GM18870 (cell line): Measurements from ENCODE around the gene BLM.
"Not testable (repeated sequence)": the region's sequence is repeated elsewhere in the genome, so short reads cannot be mapped to it uniquely, and the experiment has no call there.

Source experiments
- ATAC-seq: cut with Tn5 transposase; IDR thresholded peaks from one replicate; pipeline ENCODE4 v1.9.1; 2021; ENCODE audit warnings: moderate library complexity; ENCODE audit not compliant: unreplicated experiment

The BLM gene

GRCh38 chr15:90716976-90717821 is at the start of gene BLM:
Gene BLM (plus strand): TSS chr15:90717346. CDS start chr15:90747393, 30,047 bp downstream.
- ATAC-seq, result peak; percentile 97

DNA sequence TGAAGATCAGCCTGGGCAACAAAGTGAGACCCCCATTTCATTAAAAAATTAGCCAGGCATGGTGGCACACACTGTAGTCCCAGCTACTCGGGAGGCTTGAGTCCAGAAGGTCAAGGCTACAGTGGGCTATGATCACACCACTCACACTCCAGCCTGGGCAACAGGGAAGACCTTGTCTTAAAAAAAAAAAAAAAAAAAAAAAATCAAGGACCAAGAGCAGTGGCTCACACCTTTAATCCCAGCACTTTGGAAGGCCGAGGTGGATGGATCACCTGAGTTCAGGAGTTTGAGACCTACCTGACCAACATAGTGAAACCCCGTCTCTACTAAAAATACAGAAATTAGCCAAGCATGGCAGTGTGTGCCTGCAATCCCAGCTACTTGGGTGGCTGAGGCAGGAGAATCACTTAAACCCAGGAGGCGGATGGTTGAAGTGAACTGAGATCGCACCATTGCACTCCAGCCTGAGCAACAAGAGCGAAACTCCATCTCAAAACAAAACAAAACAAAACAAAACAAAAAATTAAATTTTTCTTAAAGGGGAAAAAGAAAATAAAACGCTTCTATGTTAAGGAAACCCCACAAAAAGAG is 49.3 kb upstream of the BLM start:
- ATAC-seq, result not testable (repeated sequence)

DNA sequence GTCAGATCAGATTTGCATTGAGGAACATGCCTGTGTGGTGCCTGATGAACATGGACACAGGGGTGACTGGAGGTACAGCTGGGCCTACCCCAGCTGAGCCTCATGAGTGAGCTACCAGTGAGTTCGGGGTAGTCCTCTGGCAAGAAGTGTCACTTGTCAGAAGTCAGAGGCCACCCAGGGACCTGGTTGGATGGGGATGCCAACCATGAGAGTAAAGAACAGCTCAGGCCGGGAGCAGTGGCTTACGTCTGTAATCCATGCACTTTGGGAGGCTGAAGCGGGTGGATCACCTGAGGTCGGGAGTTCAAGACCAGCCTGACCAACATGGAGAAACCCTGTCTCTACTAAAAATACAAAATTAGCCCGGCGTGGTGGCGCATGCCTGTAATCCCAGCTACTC is 46.5 kb upstream of the BLM start:
- ATAC-seq, result not testable (repeated sequence)

GRCh38 chr15:90671216-90671615 is 45.9 kb upstream of the BLM start:
- no peak for ATAC-seq

GRCh38 chr15:90673357-90673756 is 43.8 kb upstream of the BLM start:
- not testable (repeated sequence) for ATAC-seq

DNA sequence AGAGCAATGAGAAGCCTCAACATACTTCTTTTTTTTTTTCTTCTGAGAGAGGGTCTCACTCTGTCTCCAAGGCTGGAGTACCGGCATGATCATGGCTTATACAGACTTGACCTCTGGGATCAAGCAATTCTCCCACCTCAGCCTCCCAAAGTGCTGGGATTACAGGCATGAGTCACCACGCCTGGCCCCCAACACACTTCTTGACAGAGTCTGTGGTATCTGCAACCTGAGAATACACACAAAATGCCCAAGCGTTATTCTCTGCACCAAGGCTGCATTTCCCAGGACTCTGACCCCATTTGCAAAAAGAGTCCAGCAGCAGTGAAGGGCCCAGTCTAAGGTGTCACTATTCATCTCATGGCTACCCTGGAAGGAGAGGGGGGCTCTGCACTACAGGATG is 42.7 kb upstream of the BLM start:
- no peak for ATAC-seq

DNA sequence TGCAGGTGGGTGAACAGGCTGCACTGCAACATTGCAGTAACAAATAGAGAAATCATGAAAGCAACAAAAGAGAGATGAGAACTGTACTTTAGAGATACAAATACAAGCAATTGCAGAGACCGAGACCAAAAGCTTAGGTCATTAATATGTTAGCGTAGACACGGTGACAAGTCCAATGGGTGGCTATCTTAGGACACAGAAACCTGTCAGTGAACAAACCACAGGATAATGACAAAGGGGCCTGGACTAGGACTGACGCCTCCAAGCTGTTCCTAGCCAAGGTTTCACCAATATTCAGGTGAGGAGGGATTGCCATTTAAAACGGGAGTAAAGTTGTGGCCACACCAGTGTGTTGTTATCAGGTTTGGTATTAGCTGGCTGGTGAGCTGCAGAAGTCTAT is 41.7 kb upstream of the BLM start:
- no peak for ATAC-seq

DNA sequence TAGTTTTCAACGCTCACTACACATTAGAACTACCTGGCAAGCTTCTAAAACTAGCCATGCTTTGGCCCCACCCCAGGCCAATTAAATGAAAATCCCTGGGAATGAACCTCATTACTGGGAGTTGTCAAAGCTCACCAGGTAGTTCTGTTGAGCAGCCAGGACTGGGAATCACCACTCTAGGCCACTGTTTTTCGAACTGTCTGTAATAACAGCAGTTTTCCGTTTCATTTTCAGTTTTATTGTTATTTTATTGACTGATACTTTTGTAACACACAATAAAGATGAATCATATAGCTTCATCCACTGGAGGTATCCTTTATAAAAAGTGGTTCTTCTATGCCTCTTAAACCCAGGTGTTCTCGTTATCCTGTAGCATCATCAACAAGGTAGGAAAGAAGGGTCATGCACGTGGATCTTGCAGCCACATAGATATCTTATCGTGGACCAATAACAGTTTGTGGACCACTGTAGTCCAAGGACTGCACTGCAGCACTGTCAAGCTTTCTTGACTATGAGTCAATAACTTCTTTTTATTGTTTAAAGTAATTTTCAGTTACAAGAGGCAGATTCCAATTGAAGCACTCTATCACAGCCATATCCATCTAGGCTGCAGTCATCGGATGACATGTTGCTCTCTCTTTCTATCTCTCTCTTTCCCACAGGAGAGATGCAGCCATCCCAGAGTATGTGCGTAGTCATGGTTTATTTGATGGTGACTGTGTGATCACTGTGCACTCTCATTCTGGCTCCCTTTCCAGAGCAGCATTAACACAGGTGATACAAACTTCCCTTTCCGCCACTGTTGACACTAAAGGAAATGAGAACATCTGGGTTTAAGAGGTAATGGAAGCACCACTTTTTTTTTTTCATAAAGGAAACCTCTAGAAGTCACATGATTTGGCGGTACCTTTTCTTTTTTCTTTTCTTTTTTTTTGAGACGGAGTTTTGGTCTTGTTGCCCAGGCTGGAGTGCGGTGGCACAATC is 39.0 kb upstream of the BLM start:
- no peak for ATAC-seq

DNA sequence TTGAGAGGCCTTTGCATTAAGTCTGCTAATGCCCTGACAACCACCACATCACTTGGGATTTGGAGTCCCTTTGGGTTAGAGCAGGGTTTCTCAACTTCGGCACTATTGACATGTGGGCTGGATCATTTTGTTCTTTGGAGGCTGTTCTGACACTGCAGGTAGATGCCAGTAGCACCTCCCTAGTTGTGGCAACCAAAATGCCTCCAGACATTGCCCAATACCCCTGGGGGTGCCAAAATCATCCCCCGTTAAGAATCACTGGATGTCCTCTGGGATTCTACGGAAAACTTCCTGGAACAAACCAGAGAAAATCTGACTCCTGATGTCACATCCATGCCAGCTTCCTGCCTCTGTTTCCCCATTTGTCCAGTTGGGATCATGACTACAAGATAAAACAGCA is 37.2 kb upstream of the BLM start:
- no peak for ATAC-seq

GRCh38 chr15:90680371-90680935 is 36.7 kb upstream of the BLM start:
- ATAC-seq, result no peak

DNA sequence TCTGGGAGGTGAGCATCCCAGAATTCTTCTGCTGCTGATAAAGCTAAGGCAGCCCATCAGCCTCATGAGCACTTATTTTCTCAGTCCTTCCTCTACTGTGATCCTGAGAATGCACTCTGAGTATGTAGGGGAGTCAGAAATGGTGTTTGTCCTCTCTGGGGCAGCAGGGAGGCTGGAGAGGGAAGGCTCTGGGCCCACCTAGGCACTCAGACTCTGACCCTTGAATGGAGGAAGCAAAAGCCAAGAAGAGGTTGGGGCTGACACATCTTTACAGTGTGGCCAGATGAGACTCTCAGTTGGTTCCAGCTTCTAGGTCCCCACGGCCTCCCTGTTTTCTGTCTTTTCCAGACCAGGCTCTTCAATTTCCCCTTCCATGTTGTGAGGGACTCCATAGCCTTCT is 36.1 kb upstream of the BLM start:
- ATAC-seq, result no peak

DNA sequence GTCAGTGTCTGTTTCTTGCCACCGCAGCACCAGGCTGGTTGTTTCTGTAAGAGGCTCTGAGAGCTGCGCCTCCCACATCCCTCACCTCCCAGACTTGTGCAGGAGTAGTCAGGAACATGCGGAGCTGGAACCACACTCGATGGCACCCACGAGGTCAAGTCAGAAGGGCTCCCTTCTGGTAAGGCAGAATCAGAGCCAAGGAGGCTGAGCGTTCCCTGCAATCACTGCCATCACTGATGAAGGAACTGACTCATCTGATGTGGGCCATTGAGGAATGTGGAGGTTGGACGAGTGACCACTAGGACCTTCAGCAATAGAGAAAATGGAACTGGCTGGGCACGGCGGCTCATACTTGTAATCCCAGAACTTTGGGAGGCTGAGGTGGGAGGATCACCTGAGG is 35.7 kb upstream of the BLM start:
- ATAC-seq, result no peak

- no peak for ATAC-seq
These were observed 33.8 kb upstream of the BLM start for GRCh38 chr15:90683371-90683770.

- no peak for ATAC-seq
These were observed 33.3 kb upstream of the BLM start for GRCh38 chr15:90683876-90684275.

GRCh38 chr15:90684281-90684680 is 32.9 kb upstream of the BLM start:
- ATAC-seq, result no peak

- peak; percentile 25 for ATAC-seq
These were observed 31.3 kb upstream of the BLM start for GRCh38 chr15:90685591-90686434.

GRCh38 chr15:90686435-90687218 is 30.5 kb upstream of the BLM start:
- peak; percentile 85 for ATAC-seq

DNA sequence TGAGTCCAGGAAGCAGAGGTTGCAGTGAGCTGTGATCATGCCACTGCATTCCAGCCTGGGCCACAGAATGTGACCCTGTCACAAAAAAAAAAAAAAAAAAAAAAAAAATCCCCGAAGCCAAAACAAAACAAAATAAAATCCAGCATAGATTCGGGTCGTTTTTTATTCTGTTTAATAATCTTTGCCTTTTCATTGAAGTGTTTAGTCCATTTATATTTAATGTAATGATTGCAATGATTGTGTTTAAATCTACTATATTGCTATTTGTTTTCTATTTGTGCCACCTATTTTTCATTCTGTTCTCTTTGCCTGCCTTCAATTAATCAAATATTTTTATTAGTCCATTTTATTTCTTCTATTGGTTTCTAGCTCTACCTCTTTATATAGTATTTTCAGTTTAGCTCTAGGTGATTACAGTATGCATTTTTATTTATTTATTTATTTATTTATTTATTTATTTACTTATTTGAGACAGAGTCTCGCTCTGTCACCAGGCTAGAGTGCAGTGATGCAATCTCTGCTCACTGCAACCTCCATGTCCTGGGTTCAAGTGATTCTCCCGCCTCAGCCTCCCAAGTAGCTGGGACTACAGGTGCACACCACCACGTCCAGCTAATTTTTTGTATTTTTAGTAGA is 27.7 kb upstream of the BLM start:
- ATAC-seq, result not testable (repeated sequence)

- no peak for ATAC-seq
These were observed 26.6 kb upstream of the BLM start for GRCh38 chr15:90690585-90690984.
